GM23338 (cell line): Measurements from ENCODE around the gene TRAF1.

ENCODE experiments used
- CREB1 ChIP-seq: fragments of 250-450 bp; sonication (Bioruptor Pico); IDR thresholded peaks from 2 replicates; pipeline ENCODE4 v1.5.0; 2020; ENCODE audit warnings: low read depth, mild to moderate bottlenecking, moderate library complexity
- EZH2 ChIP-seq: fragments of 200-600 bp; sonication (generic); IDR thresholded peaks from one replicate; pipeline ENCODE4 v1.8.0; 2017; ENCODE audit warnings: antibody characterized with exemption, mild to moderate bottlenecking, low read depth; ENCODE audit not compliant: unreplicated experiment
- EZH2phosphoT487 ChIP-seq: fragments of 200-600 bp; sonication (generic); IDR thresholded peaks from one replicate; pipeline ENCODE4 v1.8.1; 2018; ENCODE audit warnings: antibody characterized with exemption; ENCODE audit not compliant: unreplicated experiment
- JUNB ChIP-seq: IDR thresholded peaks from one replicate; pipeline ENCODE4 v1.6.1; 2016; ENCODE audit warnings: antibody characterized with exemption; ENCODE audit not compliant: unreplicated experiment
- POLR2AphosphoS5 ChIP-seq: IDR thresholded peaks from 2 replicates; pipeline ENCODE4 v1.6.1; 2016; ENCODE audit warnings: antibody characterized with exemption, low read depth
- ZNF331 ChIP-seq: fragments of 250-450 bp; sonication (Bioruptor Pico); IDR thresholded peaks from 2 replicates; pipeline ENCODE4 v1.5.0; 2020; ENCODE audit warnings: low read depth, mild to moderate bottlenecking, moderate library complexity
- TF ChIP-seq, protein P1 (sequence below), 2 experiments: fragments of 200-600 bp in 1 of 2; sonication (generic) in 1 of 2; conservative IDR thresholded peaks; 2 replicates each; pipeline versions ENCODE4 v1.5.1 to v1.6.1; 2016 to 2017; ENCODE audit warnings: antibody characterized with exemption in 2 of 2, low read depth in 2 of 2, mild to moderate bottlenecking in 2 of 2, moderate library complexity in 1 of 2
- TF ChIP-seq, protein P2 (sequence below): IDR thresholded peaks from one replicate; pipeline ENCODE4 v1.6.1; 2018; ENCODE audit warnings: antibody characterized with exemption; ENCODE audit not compliant: unreplicated experiment
- TF ChIP-seq, protein P3 (sequence below): IDR thresholded peaks from 2 replicates; pipeline ENCODE4 v1.6.1; 2016; ENCODE audit warnings: antibody characterized with exemption

DNA sequence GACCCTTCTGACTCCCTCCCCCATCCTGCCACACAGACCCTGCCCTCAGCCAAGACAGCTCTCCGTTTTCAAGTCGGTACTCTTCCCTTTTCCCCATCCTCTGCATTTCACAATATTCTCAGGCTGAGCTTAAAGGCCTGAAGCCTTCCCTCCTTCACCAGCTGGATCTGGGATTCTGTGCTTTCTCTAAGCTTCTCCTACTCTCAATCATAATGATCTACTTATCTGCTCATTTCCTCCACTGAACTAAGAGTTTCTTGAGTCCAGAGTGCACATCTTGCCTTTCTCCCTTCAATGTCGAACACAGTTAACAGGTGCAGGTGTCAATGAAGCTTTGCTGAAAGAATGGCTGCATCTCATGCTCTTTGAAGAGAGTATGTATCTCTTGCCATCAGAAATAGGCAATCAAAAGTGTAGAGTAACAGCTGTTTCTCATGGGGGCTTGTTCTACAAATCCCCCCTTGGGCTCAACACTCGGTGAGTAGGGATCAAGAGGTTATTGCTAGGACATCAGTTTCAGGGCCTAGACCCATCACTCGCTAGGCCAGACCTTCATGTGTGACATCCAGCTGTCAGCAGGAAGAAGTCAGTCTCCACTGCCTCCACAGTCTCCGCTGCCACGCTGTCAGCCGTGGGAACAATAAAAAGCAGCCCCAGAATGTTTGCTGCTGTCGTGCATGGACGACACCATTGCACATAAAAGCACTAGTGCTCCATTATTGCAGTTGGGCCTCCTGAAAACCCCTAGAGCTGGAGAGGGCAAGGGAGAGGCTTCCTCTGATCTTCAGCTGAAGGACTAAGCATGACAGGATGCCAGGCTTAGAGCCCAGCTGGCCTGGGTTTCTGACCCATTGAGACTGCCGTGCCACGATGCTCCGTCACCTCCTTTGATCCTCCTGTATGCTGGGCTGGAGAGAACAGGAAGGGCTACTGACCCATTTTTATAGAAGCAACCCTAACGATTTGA is 23.7 kb downstream of the TRAF1 start:
- TF ChIP-seq, protein P1, sequence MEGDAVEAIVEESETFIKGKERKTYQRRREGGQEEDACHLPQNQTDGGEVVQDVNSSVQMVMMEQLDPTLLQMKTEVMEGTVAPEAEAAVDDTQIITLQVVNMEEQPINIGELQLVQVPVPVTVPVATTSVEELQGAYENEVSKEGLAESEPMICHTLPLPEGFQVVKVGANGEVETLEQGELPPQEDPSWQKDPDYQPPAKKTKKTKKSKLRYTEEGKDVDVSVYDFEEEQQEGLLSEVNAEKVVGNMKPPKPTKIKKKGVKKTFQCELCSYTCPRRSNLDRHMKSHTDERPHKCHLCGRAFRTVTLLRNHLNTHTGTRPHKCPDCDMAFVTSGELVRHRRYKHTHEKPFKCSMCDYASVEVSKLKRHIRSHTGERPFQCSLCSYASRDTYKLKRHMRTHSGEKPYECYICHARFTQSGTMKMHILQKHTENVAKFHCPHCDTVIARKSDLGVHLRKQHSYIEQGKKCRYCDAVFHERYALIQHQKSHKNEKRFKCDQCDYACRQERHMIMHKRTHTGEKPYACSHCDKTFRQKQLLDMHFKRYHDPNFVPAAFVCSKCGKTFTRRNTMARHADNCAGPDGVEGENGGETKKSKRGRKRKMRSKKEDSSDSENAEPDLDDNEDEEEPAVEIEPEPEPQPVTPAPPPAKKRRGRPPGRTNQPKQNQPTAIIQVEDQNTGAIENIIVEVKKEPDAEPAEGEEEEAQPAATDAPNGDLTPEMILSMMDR (conservative IDR thresholded peaks at IDR 0.05; ENCODE audit: low read depth in 2 of 2): no peak
- TF ChIP-seq CREB1 (CRISPR knock-in tag) (no peak), EZH2 (no peak), POLR2AphosphoS5 (no peak), EZH2phosphoT487 (no peak), JUNB (no peak), ZNF331 (no peak)
- TF ChIP-seq, protein P2, sequence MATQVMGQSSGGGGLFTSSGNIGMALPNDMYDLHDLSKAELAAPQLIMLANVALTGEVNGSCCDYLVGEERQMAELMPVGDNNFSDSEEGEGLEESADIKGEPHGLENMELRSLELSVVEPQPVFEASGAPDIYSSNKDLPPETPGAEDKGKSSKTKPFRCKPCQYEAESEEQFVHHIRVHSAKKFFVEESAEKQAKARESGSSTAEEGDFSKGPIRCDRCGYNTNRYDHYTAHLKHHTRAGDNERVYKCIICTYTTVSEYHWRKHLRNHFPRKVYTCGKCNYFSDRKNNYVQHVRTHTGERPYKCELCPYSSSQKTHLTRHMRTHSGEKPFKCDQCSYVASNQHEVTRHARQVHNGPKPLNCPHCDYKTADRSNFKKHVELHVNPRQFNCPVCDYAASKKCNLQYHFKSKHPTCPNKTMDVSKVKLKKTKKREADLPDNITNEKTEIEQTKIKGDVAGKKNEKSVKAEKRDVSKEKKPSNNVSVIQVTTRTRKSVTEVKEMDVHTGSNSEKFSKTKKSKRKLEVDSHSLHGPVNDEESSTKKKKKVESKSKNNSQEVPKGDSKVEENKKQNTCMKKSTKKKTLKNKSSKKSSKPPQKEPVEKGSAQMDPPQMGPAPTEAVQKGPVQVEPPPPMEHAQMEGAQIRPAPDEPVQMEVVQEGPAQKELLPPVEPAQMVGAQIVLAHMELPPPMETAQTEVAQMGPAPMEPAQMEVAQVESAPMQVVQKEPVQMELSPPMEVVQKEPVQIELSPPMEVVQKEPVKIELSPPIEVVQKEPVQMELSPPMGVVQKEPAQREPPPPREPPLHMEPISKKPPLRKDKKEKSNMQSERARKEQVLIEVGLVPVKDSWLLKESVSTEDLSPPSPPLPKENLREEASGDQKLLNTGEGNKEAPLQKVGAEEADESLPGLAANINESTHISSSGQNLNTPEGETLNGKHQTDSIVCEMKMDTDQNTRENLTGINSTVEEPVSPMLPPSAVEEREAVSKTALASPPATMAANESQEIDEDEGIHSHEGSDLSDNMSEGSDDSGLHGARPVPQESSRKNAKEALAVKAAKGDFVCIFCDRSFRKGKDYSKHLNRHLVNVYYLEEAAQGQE: no peak
- TF ChIP-seq, protein P3, sequence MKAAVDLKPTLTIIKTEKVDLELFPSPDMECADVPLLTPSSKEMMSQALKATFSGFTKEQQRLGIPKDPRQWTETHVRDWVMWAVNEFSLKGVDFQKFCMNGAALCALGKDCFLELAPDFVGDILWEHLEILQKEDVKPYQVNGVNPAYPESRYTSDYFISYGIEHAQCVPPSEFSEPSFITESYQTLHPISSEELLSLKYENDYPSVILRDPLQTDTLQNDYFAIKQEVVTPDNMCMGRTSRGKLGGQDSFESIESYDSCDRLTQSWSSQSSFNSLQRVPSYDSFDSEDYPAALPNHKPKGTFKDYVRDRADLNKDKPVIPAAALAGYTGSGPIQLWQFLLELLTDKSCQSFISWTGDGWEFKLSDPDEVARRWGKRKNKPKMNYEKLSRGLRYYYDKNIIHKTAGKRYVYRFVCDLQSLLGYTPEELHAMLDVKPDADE: no peak
